Prostate gland (tissue), 2 donors: ENCODE data around the gene TGFBR1. TPM values are rescaled to one million over a fixed set of nuclear protein-coding genes. Genes with fewer than 3 reads are reported as not detected.
A peak's percentile ranks its signal among the peaks of the same experiment; 100 is the strongest.

Experiments used
- DNase-seq: peaks from one replicate; pipeline ENCODE4 v3.0.0-alpha.2; 2019; ENCODE audit warnings: low spot score
- H3K27ac ChIP-seq, 2 donors: fragments of 200-600 bp; sonication (generic); 2 replicates each; pipeline ENCODE4 v1.5.1; 2017 to 2019
- H3K27me3 ChIP-seq: fragments of 200-600 bp; sonication (generic); replicated peaks from 2 replicates; pipeline ENCODE4 v1.5.1; 2019; ENCODE audit not compliant: insufficient read depth
- H3K36me3 ChIP-seq, 2 donors: fragments of 200-600 bp; sonication (generic); 1 replicate in 1 of 2; 2 replicates in 1 of 2; pipeline versions ENCODE4 v1.5.1 to v1.8.1; 2017 to 2019
- H3K4me1 ChIP-seq: fragments of 200-600 bp; sonication (generic); replicated peaks from 2 replicates; pipeline ENCODE4 v1.5.1; 2019
- H3K4me3 ChIP-seq, 2 donors: fragments of 200-600 bp; sonication (generic); 2 replicates each; pipeline ENCODE4 v1.5.1; 2017 to 2019
- H3K9me3 ChIP-seq: fragments of 200-600 bp; sonication (generic); 2 replicates; pipeline ENCODE4 v1.5.1; 2017
- CTCF ChIP-seq, 4 experiments: fragments of 200-600 bp in 2 of 4; fragments of 450-650 bp in 2 of 4; sonication (generic) in 2 of 4; IDR thresholded peaks; 1 replicate in 3 of 4; 2 replicates in 1 of 4; pipeline ENCODE4 v1.5.1; 2016 to 2019; ENCODE audit warnings: antibody characterized with exemption in 4 of 4, mild to moderate bottlenecking in 2 of 4, moderate library complexity in 2 of 4
- POLR2A ChIP-seq: fragments of 450-650 bp; IDR thresholded peaks from one replicate; pipeline ENCODE4 v1.6.1; 2016; ENCODE audit warnings: antibody characterized with exemption, mild to moderate bottlenecking
- POLR2AphosphoS5 ChIP-seq: sonication (generic); formaldehyde crosslinking; IDR thresholded peaks from one replicate; pipeline ENCODE4 v1.6.1; 2017; ENCODE audit warnings: antibody characterized with exemption
- WGBS: methylation state at CpG from one replicate; pipeline ENCODE4 v1.1.5; 2018; 5-methylcytosine and 5-hydroxymethylcytosine counted together
- intact Hi-C: fragments of 100-400 bp; cut with DNase I; formaldehyde crosslinking; loops from one replicate; pipeline ENCODE4 v1.14.2; 2022
- total RNA-seq, 2 donors: library from RNA; depleted of rRNA; stranded (reverse); fragments of >200 nt; gene quantifications; one replicate each; pipeline ENCODE4 v1.1.0, GENCODE V29; 2016

TGFBR1 gene
- total RNA-seq, 2 donors from 2014 or later, result 22.2 to 25.5 TPM

- TF ChIP-seq CTCF (IDR thresholded peaks at IDR 0.05) (no peak), POLR2AphosphoS5 (no peak), POLR2A (no peak)
- 80% methylated on average over 7 of the region's 7 CpGs for WGBS
- peak; percentile 12 for DNase-seq
- Histone ChIP-seq H3K9me3 (no peaks in the 10 kb centered on the region), H3K27ac (no peak overlapping the region), H3K4me3 (no peak overlapping the region), H3K27me3 (no peaks in the 10 kb centered on the region), H3K36me3 (no peaks in the 10 kb centered on the region), H3K4me1 (no peaks in the 10 kb centered on the region)
- intact Hi-C loops, result no loop called here
Observed at GRCh38 chr9:99057665-99058625, 47.0 kb upstream of the TGFBR1 start.

- TF ChIP-seq POLR2AphosphoS5 (no peak), CTCF (IDR thresholded peaks at IDR 0.05) (no peak), POLR2A (no peak)
- H3K27me3 ChIP-seq, result no peaks in the 10 kb centered on the region
- intact Hi-C loops, result no loop called here
- 77% methylated on average over 8 of the region's 8 CpGs for WGBS
- H3K27ac ChIP-seq, result no peak overlapping the region
- no peaks in the 10 kb centered on the region for H3K4me1 ChIP-seq
- DNase-seq, result no peak
- no peaks in the 10 kb centered on the region for H3K9me3 ChIP-seq
- H3K4me3 ChIP-seq, result no peak overlapping the region
- H3K36me3 ChIP-seq, result no peaks in the 10 kb centered on the region
Observed at GRCh38 chr9:99058964-99059921, 45.7 kb upstream of the TGFBR1 start.

- Histone ChIP-seq H3K27ac (no peak overlapping the region), H3K27me3 (no peaks in the 10 kb centered on the region), H3K9me3 (no peaks in the 10 kb centered on the region), H3K4me3 (no peak overlapping the region), H3K4me1 (no peaks in the 10 kb centered on the region), H3K36me3 (no peaks in the 10 kb centered on the region)
- DNase-seq, result no peak
- intact Hi-C loops, result no loop called here
- TF ChIP-seq POLR2AphosphoS5, result no peak
- no peak for TF ChIP-seq CTCF (IDR thresholded peaks at IDR 0.05)
- TF ChIP-seq POLR2A, result no peak
- 81% methylated on average over 2 of the region's 2 CpGs for WGBS
Observed at GRCh38 chr9:99060621-99061020, 44.3 kb upstream of the TGFBR1 start.

- no peaks in the 10 kb centered on the region for H3K4me1 ChIP-seq
- no peaks in the 10 kb centered on the region for H3K36me3 ChIP-seq
- no peak overlapping the region for H3K4me3 ChIP-seq
- TF ChIP-seq CTCF (IDR thresholded peaks at IDR 0.05), result no peak
- TF ChIP-seq POLR2A, result no peak
- TF ChIP-seq POLR2AphosphoS5, result no peak
- intact Hi-C loops, result no loop called here
- DNase-seq, result no peak
- no peaks in the 10 kb centered on the region for H3K27me3 ChIP-seq
- WGBS, result 96% methylated on average over 1 of the region's 1 CpG
- no peaks in the 10 kb centered on the region for H3K9me3 ChIP-seq
- H3K27ac ChIP-seq, result no peak overlapping the region
Observed at GRCh38 chr9:99062549-99062948, 42.4 kb upstream of the TGFBR1 start.
